GM18526 (cell line): Measurements from ENCODE around the gene HNF4A.

Experiments used
- POLR2A ChIP-seq: IDR thresholded peaks from 3 replicates; pipeline ENCODE4 v1.6.1; 2011; ENCODE audit not compliant: insufficient read length; ENCODE audit errors: extremely low read depth

Gene HNF4A

GRCh38 chr20:44355498-44356352 is at the start of gene HNF4A:
HNF4A (plus strand) TSS chr20:44355699; CDS start chr20:44355805, 106 bp downstream.
- TF ChIP-seq POLR2A = no peak

- TF ChIP-seq POLR2A = no peak
These were observed 48.6 kb upstream of the HNF4A start for GRCh38 chr20:44306927-44307326.

DNA sequence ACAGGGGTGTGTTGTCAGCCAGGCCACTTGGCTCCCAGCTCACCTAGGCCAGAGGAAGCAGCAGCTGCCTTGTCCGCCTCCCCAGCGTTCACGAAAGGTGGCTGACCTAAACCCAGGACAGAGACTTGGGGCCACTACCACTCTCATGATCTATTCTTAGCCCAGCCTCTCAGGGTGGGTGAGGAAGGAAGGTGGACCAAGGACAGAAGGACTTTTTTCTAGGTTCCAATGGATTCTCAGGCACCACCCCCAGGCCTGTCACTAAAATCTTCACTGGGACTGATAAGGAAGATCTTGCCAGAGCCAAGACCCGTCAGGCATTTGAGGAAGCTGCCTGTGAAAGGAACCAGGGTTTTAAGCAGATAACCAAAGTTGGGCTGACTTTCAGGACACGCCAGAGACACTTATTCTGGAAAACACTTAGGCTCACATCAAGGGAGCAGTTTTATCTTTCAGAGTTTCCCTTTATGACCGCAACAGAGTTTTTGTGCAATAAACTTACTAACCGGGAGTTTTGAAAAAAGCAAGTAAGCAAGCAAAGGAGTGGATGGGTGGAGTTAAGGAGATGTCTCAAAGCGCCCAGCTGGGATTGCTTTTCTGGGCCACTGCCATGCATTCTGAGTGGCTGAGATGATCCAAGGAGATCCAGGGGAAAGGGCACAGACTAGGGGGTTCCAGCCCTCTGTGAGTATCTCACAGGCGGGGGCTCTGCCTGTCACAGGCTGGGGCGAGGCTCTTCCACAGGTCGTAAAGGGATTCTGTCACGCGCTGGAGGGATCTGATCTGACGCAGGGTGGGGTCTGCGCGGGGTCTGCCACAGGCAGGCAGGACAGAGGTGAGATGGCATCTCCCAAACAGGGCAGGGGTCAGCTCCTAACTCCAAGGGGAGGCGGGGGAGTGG is 45.5 kb upstream of the HNF4A start:
- no peak for TF ChIP-seq POLR2A

GRCh38 chr20:44310664-44311639 is 44.5 kb upstream of the HNF4A start, which contains the start of gene FITM2:
FITM2 (minus strand) TSS chr20:44311202; CDS start chr20:44311148, 54 bp downstream.
- TF ChIP-seq POLR2A = peak; percentile 66

DNA sequence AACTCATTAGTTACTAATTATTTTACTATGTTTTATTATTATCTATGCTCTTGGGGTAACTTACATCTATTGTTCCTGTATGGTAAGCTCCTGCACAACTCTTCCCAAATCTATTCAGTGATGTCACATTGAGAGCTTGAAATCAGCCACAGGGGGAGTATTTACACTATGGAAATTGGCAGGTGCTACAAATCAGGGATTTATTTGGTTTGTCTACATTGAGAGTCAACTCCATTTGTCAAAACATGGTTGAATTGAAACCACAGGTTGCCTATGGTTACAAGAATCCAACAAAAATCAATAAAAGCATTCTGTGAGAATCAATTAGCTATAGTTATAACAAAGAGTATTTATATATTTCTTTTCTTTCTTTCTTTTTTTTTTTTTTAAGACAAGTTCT is 40.6 kb upstream of the HNF4A start:
- no peak for TF ChIP-seq POLR2A

GRCh38 chr20:44319839-44320422 is 35.6 kb upstream of the HNF4A start:
- no peak for TF ChIP-seq POLR2A

GRCh38 chr20:44324343-44324742 is 31.2 kb upstream of the HNF4A start:
- no peak for TF ChIP-seq POLR2A

DNA sequence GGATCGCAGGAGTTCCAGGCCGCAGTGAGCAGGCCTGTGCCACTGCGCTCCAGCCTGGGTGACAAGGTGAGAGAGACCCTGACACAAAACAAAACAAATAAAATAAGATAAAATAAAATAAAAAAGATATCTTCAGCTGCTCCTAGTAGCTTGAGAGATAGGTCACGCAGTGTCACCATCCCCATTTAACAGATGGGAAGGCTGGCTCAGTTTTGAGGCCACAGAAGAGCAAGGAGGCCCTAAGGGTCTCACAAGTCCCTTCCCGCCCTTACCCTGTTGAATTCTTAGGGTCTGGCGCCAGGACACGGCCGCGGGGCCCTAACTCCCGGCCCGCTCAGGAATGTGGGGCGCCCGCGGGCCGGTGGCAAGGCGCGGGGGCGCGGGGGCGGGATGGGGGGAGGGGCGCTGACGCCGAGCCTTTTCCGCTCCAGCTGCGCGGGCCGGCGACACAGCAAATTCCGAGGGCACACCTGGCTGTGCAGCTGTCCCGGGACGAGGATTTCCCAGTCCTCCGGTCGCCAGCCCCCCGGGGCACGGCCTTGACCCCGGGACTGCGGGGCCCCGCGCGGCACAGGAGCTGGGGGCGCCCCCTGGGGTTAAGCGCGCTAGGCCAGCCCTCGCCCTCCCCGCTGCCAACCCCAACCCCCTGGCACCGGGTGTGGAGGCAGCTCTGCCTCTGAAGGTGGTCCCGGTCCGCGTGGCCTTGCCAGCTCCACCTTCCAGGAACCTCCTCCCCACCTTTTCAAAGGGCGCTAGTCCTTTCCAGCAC is 28.9 kb upstream of the HNF4A start:
- no peak for TF ChIP-seq POLR2A

DNA sequence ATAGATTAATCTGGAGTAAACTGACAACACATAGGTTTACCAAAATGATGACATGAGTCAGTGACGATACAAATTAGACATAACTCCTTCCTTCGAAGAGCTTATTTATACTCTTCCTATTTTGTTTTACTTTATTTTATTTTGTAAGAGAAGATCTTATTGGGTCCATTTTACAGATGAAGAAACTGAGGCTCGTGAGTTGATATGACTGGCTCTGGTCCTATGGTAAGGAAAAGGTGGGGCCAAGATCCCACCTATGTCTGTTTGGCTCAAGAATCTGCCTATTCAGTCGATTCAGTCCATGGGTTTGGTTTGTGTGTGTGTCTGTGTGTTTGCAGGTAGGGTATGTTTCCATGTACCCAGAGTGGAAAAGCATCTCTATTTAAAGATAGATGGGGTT is 27.1 kb upstream of the HNF4A start:
- no peak for TF ChIP-seq POLR2A

DNA sequence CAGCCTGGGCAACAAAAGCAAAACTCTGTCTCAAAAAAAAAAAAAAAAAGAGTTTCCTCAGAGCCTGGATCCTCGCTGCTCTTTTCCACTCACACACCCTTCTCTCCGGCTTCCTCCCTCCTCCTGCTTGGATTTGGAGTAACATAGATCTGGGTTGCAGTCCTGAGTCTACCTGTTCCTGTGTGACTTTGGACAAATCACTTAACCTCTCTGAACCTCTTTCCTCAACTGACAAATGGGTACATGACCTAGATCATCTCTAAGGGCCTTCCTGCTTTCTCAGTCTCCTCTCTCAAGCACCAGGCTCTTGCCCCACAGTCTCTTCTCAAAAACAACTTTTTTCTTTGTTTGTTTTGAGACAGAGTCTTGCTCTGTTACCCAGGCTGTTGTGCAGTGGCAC is 24.3 kb upstream of the HNF4A start:
- no peak for TF ChIP-seq POLR2A

DNA sequence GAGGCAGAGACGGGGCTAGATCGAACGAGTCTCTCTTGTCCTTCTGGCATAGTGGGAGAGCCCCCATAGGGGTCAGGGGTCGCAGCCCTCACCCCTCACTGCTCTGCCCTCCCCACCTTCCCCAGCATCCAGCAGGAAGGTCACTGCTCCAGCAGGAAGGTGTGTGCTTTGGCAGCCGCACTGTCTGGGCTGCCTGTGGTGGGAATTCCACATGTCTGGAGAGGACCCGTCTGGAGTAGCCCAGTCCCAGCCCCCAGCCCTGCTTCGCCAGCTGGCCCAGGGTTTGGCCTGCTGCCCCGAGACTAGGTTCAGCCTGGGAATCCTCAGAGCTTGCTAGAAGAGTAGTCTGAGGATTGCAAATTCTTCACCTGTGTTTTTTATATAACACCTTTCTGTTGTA is 21.2 kb upstream of the HNF4A start:
- TF ChIP-seq POLR2A = no peak

- no peak for TF ChIP-seq POLR2A
These were observed 20.8 kb upstream of the HNF4A start for GRCh38 chr20:44334709-44335108.

- TF ChIP-seq POLR2A = no peak
These were observed 19.8 kb upstream of the HNF4A start for GRCh38 chr20:44335675-44336074.

DNA sequence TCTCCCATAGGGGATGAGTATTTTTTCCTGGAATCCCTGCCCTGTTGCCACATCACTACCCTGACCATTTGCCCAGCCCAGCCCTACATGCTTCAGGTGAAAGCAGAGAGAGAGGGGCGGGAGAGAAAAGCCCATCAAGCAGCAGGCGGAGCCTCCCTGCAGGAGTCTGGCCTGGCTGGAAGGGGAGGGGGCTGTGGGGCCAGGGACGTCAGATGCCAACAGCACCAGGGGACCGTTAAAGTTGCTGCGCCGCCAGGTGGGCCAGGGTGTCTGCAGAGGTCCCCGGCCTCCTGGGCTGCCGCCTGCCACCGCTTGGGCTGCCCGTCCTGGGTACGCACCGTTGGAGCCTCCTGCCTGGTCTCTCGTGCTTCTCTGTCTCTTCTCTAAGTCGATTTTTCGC is 19.4 kb upstream of the HNF4A start:
- no peak for TF ChIP-seq POLR2A
